ENCODE data around the gene ZNF580.

ZNF580 gene

DNA sequence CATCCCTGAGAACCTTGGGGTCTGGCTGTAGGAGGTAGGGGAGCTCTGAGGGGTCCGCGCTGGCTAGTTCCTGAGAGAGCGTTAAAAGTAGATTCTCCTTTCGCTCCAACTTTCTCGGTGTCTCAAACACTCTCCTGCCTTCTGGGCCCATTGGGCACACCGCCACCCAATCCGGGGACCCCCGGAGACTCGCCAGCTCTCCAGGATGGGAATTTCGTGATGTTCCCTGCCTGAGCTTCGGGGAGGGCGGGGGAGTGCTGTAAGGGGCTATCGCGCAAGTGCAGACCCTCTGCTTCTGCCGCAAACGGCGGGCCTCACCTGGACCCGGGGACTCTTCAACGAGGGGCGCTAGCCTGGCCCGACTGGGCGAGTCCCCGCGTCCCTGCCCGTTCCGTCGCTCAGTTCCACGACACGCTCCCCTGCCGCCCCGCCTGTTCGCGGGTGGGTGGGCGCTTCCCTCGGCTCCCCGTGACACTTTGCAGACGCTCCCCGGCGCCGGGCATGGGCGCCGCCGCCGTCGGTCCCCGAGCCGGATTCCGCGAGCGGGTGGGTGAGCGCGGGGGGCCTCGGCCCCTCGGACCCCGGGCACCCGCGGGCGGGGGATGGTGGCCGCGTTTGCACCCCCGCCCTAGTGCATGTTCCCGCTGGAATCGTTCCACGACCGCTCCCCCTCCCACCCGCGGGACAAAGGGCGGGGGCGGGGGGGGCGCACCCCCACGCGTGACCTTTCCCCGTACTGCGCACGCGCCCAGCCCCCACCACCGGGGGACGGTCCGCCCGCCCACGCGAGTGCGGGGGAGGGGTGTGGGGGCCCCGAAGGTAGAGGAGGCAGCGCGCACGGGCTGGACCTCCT is 7.2 kb downstream of the ZNF580 start, which contains the start of gene CCDC106:
Gene CCDC106, plus strand, starts transcription at position 481 of the 853 bp plus-strand sequence. CDS start 835 bp downstream, outside the sequence.
- DNase-seq = peak; percentile 81

DNA sequence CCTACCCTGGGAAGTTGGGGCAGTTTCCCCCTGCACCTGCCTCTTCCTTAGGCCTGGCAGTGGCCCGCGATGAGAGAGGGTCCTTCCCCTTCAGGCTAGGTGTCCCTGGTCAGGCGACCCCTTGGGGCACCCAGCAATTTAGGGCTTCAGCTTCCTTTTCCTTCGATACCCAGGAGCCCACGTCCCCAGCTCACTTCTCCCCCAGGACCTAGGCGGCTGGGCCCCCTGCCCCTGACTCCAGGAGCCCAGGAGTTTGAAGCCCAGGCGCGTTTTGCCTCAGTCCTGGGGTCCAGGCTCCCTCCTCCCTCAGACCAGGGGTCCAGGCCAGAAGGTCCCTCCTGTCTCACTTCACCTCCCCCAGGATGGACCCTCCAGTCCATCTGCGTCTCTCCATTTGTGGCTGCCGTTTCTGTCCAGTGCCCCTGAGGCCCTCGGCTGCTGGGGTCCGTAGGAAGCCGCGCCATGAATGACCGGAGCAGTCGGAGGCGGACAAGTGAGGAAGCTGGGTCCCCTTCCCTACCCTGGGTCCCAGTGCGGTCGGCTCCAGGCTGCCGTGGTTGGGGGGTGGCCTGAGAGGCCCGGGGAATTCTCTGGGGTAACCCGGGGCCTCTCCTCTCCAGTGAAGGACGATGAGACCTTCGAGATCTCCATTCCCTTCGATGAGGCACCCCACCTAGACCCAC is 7.9 kb downstream of the ZNF580 start:
- DNase-seq = no peak

DNA sequence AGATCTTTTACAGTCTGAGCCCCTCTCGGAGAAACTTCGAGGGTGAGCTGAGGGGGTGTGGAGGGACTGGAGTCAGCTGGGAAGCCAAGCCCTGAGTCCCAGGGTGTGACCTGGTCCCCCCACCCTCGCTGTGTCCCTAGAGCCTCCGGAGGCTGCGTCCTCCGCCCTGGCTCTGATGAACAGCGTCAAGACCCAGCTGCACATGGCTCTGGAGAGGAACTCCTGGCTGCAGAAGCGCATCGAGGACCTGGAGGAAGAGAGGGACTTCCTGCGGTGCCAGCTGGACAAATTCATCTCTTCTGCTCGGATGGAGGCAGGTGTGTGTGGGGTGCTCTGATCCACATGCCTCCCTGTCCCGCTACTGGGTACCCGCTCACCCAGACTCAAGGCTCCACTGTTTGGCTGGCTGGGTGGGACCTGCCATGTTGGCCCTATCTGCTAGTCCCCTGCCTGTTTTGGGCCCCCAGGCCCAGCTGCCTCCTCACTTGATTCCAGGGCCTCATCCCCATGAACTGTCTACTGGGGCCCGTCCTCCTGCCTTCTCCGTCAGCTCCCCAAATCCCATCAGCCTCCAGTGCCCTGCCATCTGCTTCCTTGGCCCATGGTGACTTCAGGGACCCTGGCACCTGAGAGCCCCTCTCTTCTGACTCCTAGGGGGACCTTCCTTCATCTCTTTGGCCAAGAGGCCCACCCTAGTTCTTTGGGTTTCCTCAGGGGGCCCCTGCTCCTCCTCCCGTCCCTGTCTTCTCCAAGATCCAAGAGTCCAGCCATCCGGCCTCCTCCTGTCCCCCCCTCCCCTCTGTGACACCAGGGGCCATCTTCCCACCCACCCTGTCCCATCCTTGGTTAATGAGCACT is 8.7 kb downstream of the ZNF580 start:
- DNase-seq = no peak

DNA sequence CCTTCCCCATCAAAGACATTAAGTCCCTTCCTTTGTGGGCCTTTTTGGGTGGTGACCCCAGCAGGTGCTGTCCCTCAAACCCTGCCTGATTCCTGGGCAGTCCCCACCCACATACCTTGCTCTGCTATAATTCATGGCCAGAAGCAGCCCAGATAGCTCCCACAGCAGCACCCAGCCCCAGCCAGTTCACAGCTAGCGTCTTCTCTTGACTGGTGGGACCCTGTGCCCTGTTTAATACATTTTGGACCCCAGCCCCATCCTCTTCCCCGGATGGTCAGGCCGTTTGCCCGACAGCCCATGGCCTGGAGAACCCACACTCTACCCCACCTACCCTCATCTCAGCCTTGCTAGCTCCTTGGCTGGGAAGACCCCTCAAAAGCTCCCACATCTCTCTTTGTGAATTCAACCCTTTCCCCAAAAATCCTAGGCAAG is 9.3 kb downstream of the ZNF580 start:
- no peak for DNase-seq

DNA sequence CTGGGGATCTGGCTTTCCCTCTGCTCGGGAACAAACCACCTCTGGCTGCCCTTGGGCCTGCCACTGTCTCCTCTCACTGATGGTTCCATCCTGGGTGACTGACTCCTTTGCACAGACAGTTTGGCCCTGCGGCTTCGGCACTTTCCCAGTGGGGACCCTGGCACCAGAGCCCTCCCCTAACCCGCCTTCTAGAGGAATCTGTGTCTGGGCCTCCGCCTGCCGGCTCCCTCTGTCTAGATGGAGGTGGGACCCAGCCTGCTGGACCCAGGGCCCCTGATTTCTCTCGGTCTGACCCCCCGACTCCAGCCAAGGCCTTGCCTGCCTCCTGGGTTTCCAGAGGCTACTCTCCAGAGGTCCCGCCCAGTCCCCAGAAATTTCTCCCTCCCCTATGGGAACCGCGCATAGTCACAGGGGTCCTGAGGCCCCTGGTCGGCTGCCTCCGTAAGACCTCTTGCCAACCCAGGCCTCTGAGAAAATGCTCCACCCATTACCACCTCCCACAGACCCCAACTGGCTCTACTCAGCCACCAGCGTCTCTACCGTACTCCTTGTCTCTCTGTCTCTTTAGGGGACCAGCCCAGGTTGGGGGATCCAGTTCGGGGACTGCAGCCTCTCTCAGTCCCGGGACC is 9.9 kb downstream of the ZNF580 start:
- no peak for DNase-seq

DNA sequence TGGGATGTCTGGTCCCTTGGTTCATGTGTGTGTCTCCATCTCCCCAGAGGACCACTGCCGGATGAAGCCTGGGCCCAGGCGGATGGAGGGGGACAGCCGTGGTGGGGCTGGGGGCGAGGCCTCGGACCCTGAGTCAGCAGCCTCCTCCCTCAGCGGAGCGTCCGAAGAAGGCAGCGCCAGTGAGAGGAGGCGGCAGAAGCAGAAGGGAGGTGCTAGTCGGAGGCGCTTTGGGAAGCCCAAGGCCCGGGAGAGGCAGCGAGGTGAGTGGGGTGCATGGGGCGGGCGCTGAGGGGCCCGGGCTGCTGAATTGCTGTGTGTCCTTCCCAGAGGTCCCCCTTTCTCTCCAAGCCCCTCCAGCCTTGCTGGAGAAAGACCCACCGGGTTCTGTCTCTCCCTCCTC is 10.4 kb downstream of the ZNF580 start:
- no peak for DNase-seq

DNA sequence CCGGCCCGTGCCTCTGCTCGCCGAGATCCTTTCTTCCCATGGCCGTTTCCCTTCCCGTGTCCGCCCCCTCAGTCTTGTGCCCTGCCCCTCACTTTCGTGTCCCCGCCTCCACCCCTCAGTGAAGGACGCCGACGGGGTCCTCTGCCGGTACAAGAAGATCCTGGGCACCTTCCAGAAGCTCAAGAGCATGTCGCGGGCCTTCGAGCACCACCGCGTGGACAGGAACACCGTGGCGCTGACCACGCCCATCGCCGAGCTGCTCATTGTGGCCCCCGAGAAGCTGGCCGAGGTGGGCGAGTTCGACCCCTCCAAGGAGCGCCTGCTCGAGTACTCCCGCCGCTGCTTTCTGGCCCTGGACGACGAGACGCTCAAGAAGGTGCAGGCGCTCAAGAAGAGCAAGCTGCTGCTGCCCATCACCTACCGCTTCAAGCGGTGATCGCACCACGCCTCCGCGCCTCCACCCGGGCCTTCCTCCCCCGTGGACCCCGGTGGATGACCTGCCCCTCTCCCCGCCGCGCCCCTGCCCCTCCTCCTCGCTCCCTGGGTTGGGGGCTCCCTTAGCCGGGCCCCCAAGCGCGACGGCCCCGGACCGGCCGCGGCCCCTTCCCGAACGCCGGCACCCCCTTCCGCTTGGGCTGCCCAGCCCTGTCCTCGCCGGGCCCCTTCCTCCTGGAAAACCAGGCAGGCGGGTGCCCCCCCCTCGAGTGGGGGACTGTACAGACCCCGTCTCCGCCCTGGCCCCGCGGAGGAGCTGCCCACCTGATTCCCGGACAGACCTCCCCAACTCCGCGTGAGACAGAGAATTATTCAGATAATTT is 11.7 kb downstream of the ZNF580 start:
- DNase-seq = no peak

DNA sequence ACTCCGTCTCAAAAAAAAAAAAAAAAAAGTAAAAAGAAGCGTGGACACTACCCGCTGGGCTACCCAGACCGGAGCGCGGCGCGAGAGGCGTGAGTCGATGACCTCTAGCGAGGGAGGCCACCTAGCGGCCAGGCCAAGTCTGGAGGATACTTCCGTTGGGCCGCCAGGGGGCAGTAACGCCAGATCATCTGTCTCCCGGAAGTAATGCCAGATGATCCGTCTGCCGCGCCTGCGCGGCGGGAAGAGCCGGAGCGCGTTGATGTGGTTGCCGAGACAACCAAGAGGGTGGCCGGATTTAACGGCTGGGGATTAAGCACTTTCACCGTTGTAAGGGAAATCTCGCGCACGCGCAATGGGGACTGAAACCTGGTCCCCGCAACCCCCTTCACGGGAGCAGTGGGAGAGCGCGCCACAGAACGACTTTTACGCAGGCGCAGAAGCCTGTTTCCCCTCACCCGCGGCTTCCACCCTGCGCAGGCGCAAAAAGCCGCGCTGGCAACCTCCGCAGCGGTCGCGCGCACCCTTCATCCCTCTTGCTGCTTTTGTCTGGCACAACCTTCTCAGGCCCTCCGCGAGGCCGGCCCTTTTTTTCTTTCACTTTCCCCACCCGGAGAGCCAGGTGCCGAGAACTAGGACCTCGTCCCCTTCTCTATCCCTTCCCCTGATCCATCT is 13.0 kb downstream of the ZNF580 start:
- DNase-seq = peak; percentile 99

DNA sequence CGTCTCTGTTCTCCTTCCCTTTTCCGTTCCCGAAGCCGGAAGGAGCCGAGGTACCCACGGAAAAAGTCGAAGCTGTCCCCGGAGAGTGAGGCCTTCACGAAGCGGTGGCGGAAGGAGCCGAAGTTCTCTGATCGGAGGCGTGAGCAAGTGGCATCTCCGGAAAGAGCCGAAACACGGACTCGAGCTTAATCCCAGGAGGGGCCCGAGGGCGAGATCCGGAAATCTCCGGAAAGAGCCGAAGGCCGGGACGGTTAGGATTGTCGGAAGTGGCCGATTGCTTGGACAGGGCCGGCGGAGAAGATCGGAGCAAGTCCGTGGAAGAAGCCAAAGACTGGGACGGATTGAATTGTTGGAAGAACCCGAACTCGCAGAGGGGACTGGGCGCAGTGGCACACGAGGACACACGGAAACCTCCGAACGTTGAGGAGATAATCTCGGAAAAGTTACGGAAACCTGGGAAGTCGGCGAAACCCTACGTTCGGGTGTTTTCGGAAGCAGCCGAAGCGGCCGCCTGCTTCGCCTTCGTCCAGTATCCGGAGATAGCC is 13.6 kb downstream of the ZNF580 start:
- DNase-seq = peak; percentile 100

DNA sequence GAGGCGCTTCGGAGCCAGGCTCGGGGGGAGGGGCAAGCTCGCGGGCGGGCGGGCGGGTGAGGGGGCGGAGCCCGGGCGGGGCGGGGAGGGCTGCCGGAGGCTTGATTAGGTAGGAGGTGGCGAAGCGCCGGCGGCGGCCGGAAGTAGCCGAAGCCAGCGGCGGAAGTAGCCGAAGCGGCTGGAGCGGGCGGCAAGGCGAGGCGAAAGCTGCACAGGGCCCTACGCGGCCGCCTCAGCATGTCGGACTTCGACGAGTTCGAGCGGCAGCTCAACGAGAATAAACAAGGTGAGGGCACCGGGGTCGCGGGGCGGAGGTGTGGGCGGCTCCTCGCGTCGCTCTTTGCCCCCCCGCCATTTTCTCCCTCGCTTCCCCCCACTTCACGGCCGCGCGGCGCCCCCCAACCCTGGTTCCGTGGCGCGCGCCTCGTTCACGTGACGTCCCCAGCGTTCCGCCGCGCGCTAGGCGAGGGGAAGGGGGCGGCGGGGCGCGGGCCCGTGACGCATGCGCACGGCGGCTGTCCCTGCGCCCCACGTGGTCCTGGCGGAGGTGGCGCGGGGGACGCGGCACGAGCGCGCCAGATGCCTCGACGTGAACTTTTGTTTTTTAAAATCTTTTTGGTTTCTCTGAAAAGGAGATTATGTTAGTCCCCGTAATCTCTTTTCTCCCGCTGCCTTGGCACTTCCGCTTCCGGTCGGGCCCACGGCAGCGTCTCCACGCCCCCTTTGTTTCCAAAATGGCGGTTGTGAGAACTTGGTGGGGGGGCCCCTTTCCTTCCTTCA is 14.3 kb downstream of the ZNF580 start, which contains the start of gene U2AF2:
Gene U2AF2, plus strand, starts transcription at position 168 of the 780 bp plus-strand sequence. Its CDS starts 70 bp downstream, at position 238.
- peak; percentile 93 for DNase-seq

DNA sequence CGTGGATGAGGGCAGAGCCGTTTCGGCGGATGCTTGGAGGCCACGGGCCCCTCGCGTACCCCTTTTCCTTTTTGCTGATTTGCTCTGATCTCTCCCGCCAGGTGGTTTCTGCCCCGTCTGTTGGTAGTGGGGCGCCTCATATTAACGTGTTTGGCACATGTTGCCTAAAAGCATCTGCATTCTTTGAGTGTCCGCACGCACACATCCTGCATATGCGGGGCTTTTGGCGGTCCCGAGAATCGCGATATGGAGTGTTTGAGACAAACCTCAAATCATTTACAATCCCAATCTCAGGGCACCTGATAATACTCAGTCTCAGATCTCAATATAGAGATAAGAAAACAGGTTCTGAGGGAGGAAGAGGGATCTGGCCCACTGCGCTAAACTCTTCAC is 14.8 kb downstream of the ZNF580 start:
- no peak for DNase-seq

DNA sequence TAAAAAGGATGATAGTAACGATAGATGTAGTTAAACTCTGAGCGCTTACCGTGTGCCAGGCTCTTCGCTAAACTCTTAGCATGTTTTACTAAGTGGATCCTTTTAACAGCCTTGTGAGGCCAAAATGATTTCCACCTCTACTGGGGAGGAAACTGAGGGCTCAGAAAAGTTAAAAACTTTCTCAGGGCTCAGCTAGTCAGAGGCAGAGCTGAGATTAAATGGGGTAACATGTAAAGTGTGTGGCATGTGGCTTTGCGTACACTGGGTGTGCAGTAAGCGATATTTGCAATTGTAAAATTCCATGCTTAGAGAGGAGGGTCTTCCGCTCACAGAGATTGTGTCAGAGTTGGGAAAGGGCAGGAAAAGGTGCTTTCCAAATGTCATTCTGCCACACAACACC is 15.8 kb downstream of the ZNF580 start:
- DNase-seq = no peak

DNA sequence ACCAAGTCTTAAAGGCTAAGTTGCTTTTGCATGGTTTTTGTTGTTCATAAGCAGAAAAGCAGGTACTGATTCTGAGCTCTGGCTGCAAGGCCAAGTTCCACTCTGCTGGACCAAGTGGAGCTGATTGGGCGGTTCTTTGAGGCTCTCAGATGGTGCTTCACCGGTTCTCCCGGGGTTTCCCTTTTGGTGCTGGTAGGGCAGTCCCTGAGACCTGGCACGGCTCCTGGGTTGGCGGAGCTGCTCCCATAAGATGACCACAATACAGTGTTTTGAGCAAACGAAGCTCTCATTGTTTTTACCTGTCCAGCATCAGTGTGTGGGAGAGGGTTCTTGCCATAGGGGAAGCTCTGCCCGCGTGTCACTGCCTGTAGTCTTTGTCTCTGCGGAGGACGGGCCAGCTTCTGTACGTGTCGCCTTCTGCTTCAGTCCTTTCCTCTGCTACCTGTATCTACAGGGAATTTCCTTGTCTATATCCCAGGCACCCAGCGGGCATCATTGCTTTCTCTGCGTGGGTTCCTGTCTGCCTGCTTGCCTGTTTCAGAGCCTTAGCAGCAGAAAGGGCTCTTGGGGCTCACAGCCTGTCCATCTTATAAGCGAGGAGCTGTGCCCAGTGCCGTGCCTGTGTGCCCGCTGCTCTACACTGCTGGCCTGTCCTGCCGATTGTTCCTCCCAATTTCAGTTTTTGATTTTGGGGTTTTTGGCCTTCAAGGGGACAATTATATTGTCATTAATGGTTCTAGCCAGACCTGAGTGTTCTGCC is 16.4 kb downstream of the ZNF580 start:
- DNase-seq = no peak

DNA sequence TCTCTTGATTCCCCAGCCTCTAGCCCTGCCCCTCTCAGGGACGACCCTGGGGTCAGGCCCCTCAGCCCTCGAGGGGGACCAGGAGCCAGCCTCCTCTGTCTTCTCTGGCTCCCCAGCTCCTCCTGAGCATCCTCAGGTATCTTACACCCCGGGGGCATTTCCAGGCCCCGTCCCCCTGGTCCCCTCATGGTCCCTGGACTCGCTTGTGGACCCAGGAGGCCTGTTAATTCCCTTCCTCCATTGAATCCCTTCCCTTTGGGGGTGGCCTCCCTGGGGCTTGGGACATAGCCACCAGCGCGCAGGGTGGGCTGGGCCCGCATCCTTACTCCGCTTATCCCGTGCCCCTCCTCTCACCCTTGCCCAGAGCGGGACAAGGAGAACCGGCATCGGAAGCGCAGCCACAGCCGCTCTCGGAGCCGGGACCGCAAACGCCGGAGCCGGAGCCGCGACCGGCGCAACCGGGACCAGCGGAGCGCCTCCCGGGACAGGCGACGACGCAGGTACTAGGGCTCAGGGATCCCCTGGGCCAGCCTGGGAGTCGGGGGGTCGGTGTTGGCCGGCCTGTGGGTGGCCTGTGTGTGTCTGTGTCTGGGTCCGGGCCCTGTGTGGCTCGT is 18.2 kb downstream of the ZNF580 start:
- DNase-seq = no peak

DNA sequence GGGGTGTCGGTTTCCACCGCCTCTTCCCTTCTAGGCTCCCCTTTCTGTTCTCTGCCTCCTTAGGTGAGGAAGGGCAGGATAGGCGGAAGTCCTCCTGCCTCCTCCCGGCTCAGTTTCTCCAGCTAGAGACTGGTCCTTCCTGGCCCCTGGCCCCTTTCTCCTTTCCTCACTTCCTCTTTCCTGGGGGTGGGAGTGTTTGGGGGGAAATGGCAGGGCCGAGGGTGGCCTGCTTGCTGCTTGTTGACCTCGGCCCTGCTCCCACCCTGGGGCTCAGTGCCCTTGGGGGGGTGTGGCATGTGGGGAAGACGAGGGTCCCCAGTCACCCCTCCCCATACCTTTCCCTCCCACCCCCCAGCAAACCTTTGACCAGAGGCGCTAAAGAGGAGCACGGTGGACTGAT is 19.0 kb downstream of the ZNF580 start:
- DNase-seq = no peak

DNA sequence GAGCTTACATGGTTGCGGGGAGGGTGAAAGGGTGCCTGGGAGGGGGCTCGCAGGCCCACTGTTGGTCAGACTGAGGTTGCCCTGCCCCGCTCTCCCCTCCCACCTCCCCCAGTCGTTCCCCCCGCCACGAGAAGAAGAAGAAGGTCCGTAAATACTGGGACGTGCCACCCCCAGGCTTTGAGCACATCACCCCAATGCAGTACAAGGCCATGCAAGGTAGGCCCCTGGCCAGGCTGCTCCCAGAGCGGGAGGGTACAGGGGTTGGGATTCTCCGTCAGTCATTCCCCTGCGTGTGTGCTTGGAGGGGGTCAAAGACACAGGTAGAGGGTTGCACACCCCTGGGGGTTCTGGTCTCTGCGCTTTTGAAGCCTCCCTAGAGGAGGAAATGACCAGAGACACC is 19.6 kb downstream of the ZNF580 start:
- DNase-seq = no peak

DNA sequence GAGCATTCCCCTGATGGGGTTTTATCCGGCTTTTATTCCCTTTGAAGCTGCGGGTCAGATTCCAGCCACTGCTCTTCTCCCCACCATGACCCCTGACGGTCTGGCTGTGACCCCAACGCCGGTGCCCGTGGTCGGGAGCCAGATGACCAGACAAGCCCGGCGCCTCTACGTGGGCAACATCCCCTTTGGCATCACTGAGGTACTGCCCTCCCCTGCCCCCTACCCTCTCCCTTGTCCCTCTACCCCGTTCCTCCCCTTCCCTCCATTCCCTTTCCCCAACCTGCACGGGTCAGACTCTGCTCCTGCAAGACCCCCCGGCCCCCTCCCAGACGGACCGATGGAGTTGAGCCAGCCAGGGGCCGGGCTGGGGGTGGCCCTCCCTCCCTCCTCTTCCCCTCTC is 20.2 kb downstream of the ZNF580 start:
- DNase-seq = no peak

DNA sequence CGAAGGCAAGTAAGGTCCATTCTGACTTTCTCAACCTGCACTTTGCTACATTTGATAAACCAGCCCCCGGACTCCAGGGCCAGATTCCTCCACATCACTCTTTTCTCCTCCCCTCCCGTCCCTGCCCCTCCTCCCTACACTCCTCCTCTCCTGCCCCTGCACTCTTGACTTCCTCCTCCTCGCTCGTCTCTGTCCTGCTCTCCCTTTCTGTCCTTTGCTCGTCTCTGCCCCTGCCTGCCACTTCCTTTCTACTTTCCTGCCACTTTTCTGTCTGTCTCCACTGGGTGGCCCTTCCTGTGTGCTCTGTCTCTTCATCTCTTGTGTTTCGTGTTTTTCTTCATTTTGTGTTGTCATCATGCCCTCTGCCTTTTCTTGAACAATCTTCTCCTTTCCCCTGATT is 21.0 kb downstream of the ZNF580 start:
- DNase-seq = no peak

Measured in fibroblast of skin of scalp (primary cell).